ENCODE data around the gene THSD8.

DNA sequence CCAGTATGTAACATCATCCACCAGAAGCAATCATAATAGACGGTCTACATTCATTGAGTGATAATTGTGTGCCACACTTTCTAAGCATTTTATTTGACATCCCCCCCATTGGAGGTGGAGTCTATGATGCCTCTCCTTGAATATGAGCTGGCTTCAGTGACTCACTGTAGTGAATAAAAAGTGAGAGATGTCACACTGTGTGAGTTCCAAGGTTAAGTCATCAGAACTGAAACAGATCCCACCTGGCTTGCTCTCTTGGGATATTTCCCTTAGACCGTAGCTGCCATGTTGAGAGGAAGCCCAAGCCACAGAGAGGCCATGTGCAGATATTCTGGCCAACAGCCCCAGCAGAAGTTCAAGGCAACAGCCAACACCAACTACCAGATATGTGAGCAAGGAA, 19.9 kb downstream of the THSD8 start:
- TF ChIP-seq, protein P1, sequence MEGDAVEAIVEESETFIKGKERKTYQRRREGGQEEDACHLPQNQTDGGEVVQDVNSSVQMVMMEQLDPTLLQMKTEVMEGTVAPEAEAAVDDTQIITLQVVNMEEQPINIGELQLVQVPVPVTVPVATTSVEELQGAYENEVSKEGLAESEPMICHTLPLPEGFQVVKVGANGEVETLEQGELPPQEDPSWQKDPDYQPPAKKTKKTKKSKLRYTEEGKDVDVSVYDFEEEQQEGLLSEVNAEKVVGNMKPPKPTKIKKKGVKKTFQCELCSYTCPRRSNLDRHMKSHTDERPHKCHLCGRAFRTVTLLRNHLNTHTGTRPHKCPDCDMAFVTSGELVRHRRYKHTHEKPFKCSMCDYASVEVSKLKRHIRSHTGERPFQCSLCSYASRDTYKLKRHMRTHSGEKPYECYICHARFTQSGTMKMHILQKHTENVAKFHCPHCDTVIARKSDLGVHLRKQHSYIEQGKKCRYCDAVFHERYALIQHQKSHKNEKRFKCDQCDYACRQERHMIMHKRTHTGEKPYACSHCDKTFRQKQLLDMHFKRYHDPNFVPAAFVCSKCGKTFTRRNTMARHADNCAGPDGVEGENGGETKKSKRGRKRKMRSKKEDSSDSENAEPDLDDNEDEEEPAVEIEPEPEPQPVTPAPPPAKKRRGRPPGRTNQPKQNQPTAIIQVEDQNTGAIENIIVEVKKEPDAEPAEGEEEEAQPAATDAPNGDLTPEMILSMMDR (IDR thresholded peaks at IDR 0.05 in 8 of 11, conservative IDR thresholded peaks at IDR 0.05 in 3 of 11) = no peak
- TF ChIP-seq POLR2AphosphoS5 (IDR thresholded peaks at IDR 0.05) (no peak), POLR2A (IDR thresholded peaks at IDR 0.05) (no peak)
